H1 (cell line): Measurements from ENCODE around the gene CACNA1C. TPM values are rescaled to one million over a fixed set of nuclear protein-coding genes. Genes with fewer than 3 reads are reported as not detected.

Experiments used
- CTCF ChIA-PET: fragments of 300-600 bp; sonication (Branson Sonifier 250); formaldehyde crosslinking; loops from one replicate; lab custom pipeline; 2021; ENCODE audit not compliant: partially characterized antibody; lab: Charles Lee
- POLR2A ChIA-PET: fragments of 300-600 bp; sonication (Branson Sonifier 250); formaldehyde crosslinking; loops from one replicate; lab custom pipeline; 2021; ENCODE audit warnings: inconsistent platforms; ENCODE audit not compliant: partially characterized antibody; lab: Charles Lee
- DNase-seq, 2 experiments: peaks; one replicate each; pipeline versions ENCODE4 v3.0.0 to v3.0.0-alpha.2; 2010 to 2022; ENCODE audit warnings: low spot score in 2 of 2, low read depth in 1 of 2, mixed read lengths in 1 of 2
- FAIRE-seq: peaks from 2 replicates; lab custom pipeline; 2011; peaks lifted over from hg19 to GRCh38; lab: Jason Lieb, UNC
- H2AFZ ChIP-seq: 2 replicates; pipeline ENCODE4 v1.8.1; 2012; ENCODE audit warnings: low read length, inconsistent platforms
- H2AK5ac ChIP-seq: 2 replicates; pipeline ENCODE4 v1.6.1; 2013; ENCODE audit warnings: low read depth, low read length
- H2BK120ac ChIP-seq: replicated peaks from 2 replicates; pipeline ENCODE3; 2013; ENCODE audit warnings: low read depth, low read length, inconsistent platforms
- H2BK12ac ChIP-seq: 2 replicates; pipeline ENCODE4 v1.6.1; 2013; ENCODE audit warnings: low read depth, low read length
- H2BK15ac ChIP-seq: 2 replicates; pipeline ENCODE4 v1.6.1; 2013; ENCODE audit warnings: low read length
- H2BK20ac ChIP-seq: 2 replicates; pipeline ENCODE4 v1.6.1; 2013; ENCODE audit warnings: low read length
- H2BK5ac ChIP-seq: 2 replicates; pipeline ENCODE4 v1.6.1; 2013; ENCODE audit warnings: low read depth, low read length
- H3K14ac ChIP-seq: 2 replicates; pipeline ENCODE4 v1.6.1; 2013; ENCODE audit warnings: inconsistent platforms; ENCODE audit not compliant: insufficient read length
- H3K18ac ChIP-seq: 2 replicates; pipeline ENCODE4 v1.6.1; 2013; ENCODE audit warnings: low read length; ENCODE audit errors: extremely low read depth
- H3K23ac ChIP-seq: 2 replicates; pipeline ENCODE4 v1.6.1; 2013; ENCODE audit warnings: inconsistent platforms; ENCODE audit not compliant: insufficient read length
- H3K23me2 ChIP-seq: 2 replicates; pipeline ENCODE4 v1.6.1; 2013; ENCODE audit warnings: low read depth, low read length
- H3K27ac ChIP-seq: 2 replicates; pipeline ENCODE4 v1.6.1; 2011; ENCODE audit warnings: low read depth, low read length, inconsistent platforms
- H3K27me3 ChIP-seq, 4 experiments: replicated peaks in 1 of 4; 1 replicate in 1 of 4; 2 replicates in 3 of 4; pipeline versions ENCODE4 v1.6.1 to v1.8.1; 2011 to 2013; ENCODE audit warnings: low read length in 3 of 4, mild to moderate bottlenecking in 3 of 4, inconsistent platforms in 2 of 4, mixed read lengths in 2 of 4, moderate library complexity in 1 of 4; ENCODE audit not compliant: control insufficient read depth in 3 of 4, insufficient read depth in 3 of 4; ENCODE audit errors: extremely low read depth in 1 of 4
- H3K36me3 ChIP-seq, 4 experiments: 2 replicates each; pipeline versions ENCODE4 v1.6.1 to v1.8.1; 2011 to 2013; ENCODE audit warnings: mild to moderate bottlenecking in 4 of 4, low read length in 3 of 4, moderate library complexity in 2 of 4, control low read depth in 1 of 4, inconsistent platforms in 1 of 4; ENCODE audit not compliant: insufficient read depth in 4 of 4, control insufficient read depth in 2 of 4
- H3K4ac ChIP-seq: replicated peaks from 2 replicates; pipeline ENCODE3; 2013; ENCODE audit warnings: low read length, low read depth, mixed read lengths, inconsistent platforms; ENCODE audit not compliant: insufficient read length
- H3K4me1 ChIP-seq, 4 experiments: replicated peaks in 1 of 4; 1 replicate in 1 of 4; 2 replicates in 3 of 4; pipeline versions ENCODE4 v1.6.1 to v1.8.1; 2011 to 2013; ENCODE audit warnings: low read length in 3 of 4, inconsistent platforms in 2 of 4, mixed read lengths in 1 of 4; ENCODE audit not compliant: insufficient read depth in 4 of 4, control insufficient read depth in 3 of 4
- H3K4me2 ChIP-seq, 2 experiments: 2 replicates each; pipeline versions ENCODE4 v1.6.1 to v1.8.1; 2011 to 2013; ENCODE audit warnings: low read depth in 2 of 2, low read length in 2 of 2, control low read depth in 1 of 2, inconsistent platforms in 1 of 2, mild to moderate bottlenecking in 1 of 2; ENCODE audit not compliant: insufficient read depth in 1 of 2
- H3K4me3 ChIP-seq, 4 experiments: fragments of 200-600, 300-600 bp in 1 of 4; sonication (generic), shearing (Covaris generic), sonication (Bioruptor Twin) in 1 of 4; 2 replicates each; pipeline versions ENCODE4 v1.5.1 to v1.8.1; 2011 to 2016; ENCODE audit warnings: low read length in 4 of 4, low read depth in 3 of 4, control low read depth in 2 of 4, inconsistent platforms in 2 of 4, mild to moderate bottlenecking in 2 of 4, mixed read lengths in 1 of 4, moderate library complexity in 1 of 4; ENCODE audit not compliant: insufficient read depth in 2 of 4; ENCODE audit errors: extremely low read depth in 1 of 4
- H3K56ac ChIP-seq: replicated peaks from 2 replicates; pipeline ENCODE3; 2013; ENCODE audit warnings: low read depth, mild to moderate bottlenecking, mixed read lengths, low read length, inconsistent platforms; ENCODE audit not compliant: insufficient read length
- H3K79me1 ChIP-seq: 2 replicates; pipeline ENCODE4 v1.6.1; 2013; ENCODE audit warnings: low read depth, low read length, control low read depth
- H3K79me2 ChIP-seq, 2 experiments: 2 replicates each; pipeline versions ENCODE4 v1.6.1 to v1.8.1; 2012 to 2013; ENCODE audit warnings: low read length in 2 of 2, mild to moderate bottlenecking in 2 of 2, inconsistent platforms in 1 of 2; ENCODE audit not compliant: insufficient read depth in 2 of 2, control insufficient read depth in 1 of 2
- H3K9ac ChIP-seq, 4 experiments: replicated peaks in 1 of 4; 1 replicate in 1 of 4; 2 replicates in 3 of 4; pipeline versions ENCODE4 v1.6.1 to v1.8.1; 2011 to 2013; ENCODE audit warnings: low read depth in 3 of 4, low read length in 3 of 4, control low read depth in 2 of 4, mild to moderate bottlenecking in 2 of 4, moderate library complexity in 2 of 4, inconsistent platforms in 1 of 4; ENCODE audit errors: extremely low read depth in 1 of 4
- H3K9me3 ChIP-seq, 2 experiments: 2 replicates each; pipeline versions ENCODE4 v1.6.1 to v1.8.1; 2012 to 2013; ENCODE audit warnings: mild to moderate bottlenecking in 2 of 2, moderate library complexity in 2 of 2, control low read depth in 1 of 2, inconsistent platforms in 1 of 2, low read depth in 1 of 2, low read length in 1 of 2, mixed read lengths in 1 of 2; ENCODE audit not compliant: insufficient read depth in 2 of 2
- H4K20me1 ChIP-seq, 2 experiments: replicated peaks in 1 of 2; 2 replicates each; pipeline versions ENCODE3 to v1.8.1; 2011 to 2013; ENCODE audit warnings: inconsistent platforms in 2 of 2, low read length in 2 of 2, mild to moderate bottlenecking in 1 of 2; ENCODE audit not compliant: insufficient read depth in 2 of 2, control insufficient read depth in 1 of 2
- H4K5ac ChIP-seq: 2 replicates; pipeline ENCODE4 v1.6.1; 2013; ENCODE audit warnings: low read length, low read depth, mixed read lengths, inconsistent platforms; ENCODE audit not compliant: insufficient read length
- H4K8ac ChIP-seq: 2 replicates; pipeline ENCODE4 v1.8.0; 2013; ENCODE audit warnings: mild to moderate bottlenecking, moderate library complexity, low read length, inconsistent platforms; ENCODE audit not compliant: insufficient read depth; ENCODE audit errors: extremely low read depth
- H4K91ac ChIP-seq: replicated peaks from 2 replicates; pipeline ENCODE3; 2013; ENCODE audit warnings: low read length, mixed read lengths, inconsistent platforms; ENCODE audit not compliant: insufficient read length
- BRCA1 ChIP-seq: IDR thresholded peaks from 2 replicates; pipeline ENCODE4 v1.6.1; 2012; ENCODE audit warnings: low read depth, low read length, improper control_type of control experiment
- CBX8 ChIP-seq: fragments of 300-800, 300-1000 bp; sonication (generic); IDR thresholded peaks from 2 replicates; pipeline ENCODE4 v1.7.1; 2016; ENCODE audit warnings: low read depth, low read length, borderline replicate concordance
- CEBPB ChIP-seq: IDR thresholded peaks from 2 replicates; pipeline ENCODE4 v1.6.1; 2012; ENCODE audit warnings: low read depth, low read length
- CHD1 ChIP-seq: IDR thresholded peaks from 2 replicates; pipeline ENCODE4 v1.6.1; 2012; ENCODE audit warnings: low read depth, low read length, improper control_type of control experiment
- EGR1 ChIP-seq: IDR thresholded peaks from 2 replicates; pipeline ENCODE4 v1.6.1; 2011; ENCODE audit warnings: low read depth, low read length, borderline replicate concordance
- SAP30 ChIP-seq: fragments of 300-600 bp; sonication (generic); IDR thresholded peaks from 2 replicates; pipeline ENCODE4 v1.7.1; 2012; ENCODE audit warnings: low read length, moderate library complexity, mild to moderate bottlenecking, inconsistent platforms; ENCODE audit not compliant: insufficient read depth, insufficient replicate concordance
- SIN3A ChIP-seq, 2 experiments: IDR thresholded peaks in 1 of 2; conservative IDR thresholded peaks in 1 of 2; 2 replicates each; pipeline ENCODE4 v1.6.1; 2011 to 2012; ENCODE audit warnings: low read length in 2 of 2, improper control_type of control experiment in 1 of 2, low read depth in 1 of 2, mild to moderate bottlenecking in 1 of 2
- WGBS, 2 experiments: shearing (Covaris generic) in 1 of 2; methylation state at CpG; one replicate each; pipeline versions ENCODE4 v1.1.6 to v1.1.7; 2013 to 2015; ENCODE audit warnings: low lambda C conversion rate in 2 of 2, mixed read lengths in 2 of 2, inconsistent platforms in 1 of 2, low coverage in 1 of 2, missing lambda C conversion rate in 1 of 2; ENCODE audit not compliant: insufficient replicate concordance in 2 of 2, insufficient coverage in 1 of 2, insufficient read length in 1 of 2; ENCODE audit errors: extremely low coverage in 1 of 2, missing lambda C conversion rate in 1 of 2; 5-methylcytosine and 5-hydroxymethylcytosine counted together
- polyA plus RNA-seq, 7 experiments: library from polyadenylated mRNA; depleted of rRNA in 3 of 7; stranded (reverse) in 5 of 7; unstranded in 2 of 7; fragments of >200 nt in 5 of 7; fragments of 200-250 nt in 2 of 7; gene quantifications; 1 replicate in 5 of 7; 2 replicates in 1 of 7; 4 replicates in 1 of 7; pipeline versions ENCODE4 v1.2.1 to v1.2.3, GENCODE V29; 2011 to 2013; ENCODE audit warnings: missing spikeins in 2 of 7, mixed read lengths in 2 of 7
- total RNA-seq: library from RNA; stranded (reverse); fragmentation: NEBNext Ultra II Directional; extraction: Animal tissue kit (Norgen Biotek cat#: 25700); gene quantifications from 2 replicates; pipeline ENCODE4 v1.2.1, GENCODE V29; 2021

The CACNA1C gene
- total and polyA plus RNA-seq, 2 of the 8 experiments (the other 6 are each of a cell fraction or from before 2014, with no cell fraction given), result 1.3 TPM

DNA sequence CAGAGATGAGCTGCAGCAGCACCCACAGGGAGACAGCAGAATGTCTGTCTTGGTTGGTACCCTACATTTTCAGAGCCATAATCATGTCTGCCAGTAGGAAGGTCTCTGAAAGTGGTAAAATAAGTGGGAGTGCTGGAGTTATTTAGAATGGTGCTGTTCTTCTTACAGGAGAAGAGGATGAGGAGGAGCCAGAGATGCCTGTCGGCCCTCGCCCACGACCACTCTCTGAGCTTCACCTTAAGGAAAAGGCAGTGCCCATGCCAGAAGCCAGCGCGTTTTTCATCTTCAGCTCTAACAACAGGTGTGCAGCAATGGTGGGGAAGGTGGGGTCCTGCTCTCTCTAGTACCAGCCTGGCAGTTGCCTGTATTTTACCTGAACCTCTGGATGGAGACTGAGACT, 540.3 kb downstream of the CACNA1C start:
- H2BK15ac ChIP-seq, result no peak overlapping the region
- CTCF ChIA-PET, result interaction anchor here (1.2 to 1.3 kb wide), 2 partner anchors 11 to 198 kb away, joined by 4 read pairs; no protein-coding TSS in a partner anchor
- H2BK12ac ChIP-seq, result no peak overlapping the region
- H3K4me1 ChIP-seq, result no peaks in the 10 kb centered on the region; a peak in 1 of 7 replicates
- no peak overlapping the region for H4K5ac ChIP-seq
- H3K9me3 ChIP-seq, result peaks cover 8 to 11% of the 10 kb centered on the region in 2 experiments; a peak in 3 of 4 replicates
- no peak for DNase-seq
- H4K20me1 ChIP-seq, result no peaks in the 10 kb centered on the region
- no peak overlapping the region for H4K8ac ChIP-seq
- no peak overlapping the region for H3K14ac ChIP-seq
- no peak overlapping the region for H3K4me2 ChIP-seq
- no peak overlapping the region for H4K91ac ChIP-seq
- TF ChIP-seq SIN3A (conservative IDR thresholded peaks at IDR 0.05 in 1 of 2, IDR thresholded peaks at IDR 0.05 in 1 of 2; ENCODE audit: low read depth in 1 of 2, low read length in 2 of 2) (no peak), SAP30 (no peak), BRCA1 (no peak), CEBPB (no peak), CBX8 (no peak), EGR1 (no peak), CHD1 (no peak)
- TF ChIP-seq, all 59 proteins: peak for 0
- Histone ChIP-seq H2BK5ac (no peak overlapping the region), H3K18ac (no peak overlapping the region), H3K4me3 (no peak overlapping the region), H3K27me3 (peaks cover 0 to 1% (median 0%) of the 10 kb centered on the region in 4 experiments; a peak in 1 of 7 replicates), H3K4ac (no peak overlapping the region), H3K9ac (no peak overlapping the region), H3K27ac (no peak overlapping the region), H3K23ac (no peak overlapping the region), H3K79me2 (no peaks in the 10 kb centered on the region), H2BK20ac (no peak overlapping the region), H3K23me2 (no peaks in the 10 kb centered on the region), H3K36me3 (no peaks in the 10 kb centered on the region), H2AFZ (no peak overlapping the region), H3K79me1 (no peaks in the 10 kb centered on the region), H3K56ac (no peak overlapping the region), H2BK120ac (no peak overlapping the region), H2AK5ac (no peak overlapping the region)
- POLR2A ChIA-PET, result no interaction called here
- WGBS, 2 experiments, result 76% methylated on average over 5 of the region's 5 CpGs; no CpG with 5 or more reads in 1 of the 2 experiments
- FAIRE-seq, result no peak
